Measurements from ENCODE around the gene SPAG7.
"Not testable (repeated sequence)": the region's sequence is repeated elsewhere in the genome, so short reads cannot be mapped to it uniquely, and the experiment has no call there.

SPAG7 gene

DNA sequence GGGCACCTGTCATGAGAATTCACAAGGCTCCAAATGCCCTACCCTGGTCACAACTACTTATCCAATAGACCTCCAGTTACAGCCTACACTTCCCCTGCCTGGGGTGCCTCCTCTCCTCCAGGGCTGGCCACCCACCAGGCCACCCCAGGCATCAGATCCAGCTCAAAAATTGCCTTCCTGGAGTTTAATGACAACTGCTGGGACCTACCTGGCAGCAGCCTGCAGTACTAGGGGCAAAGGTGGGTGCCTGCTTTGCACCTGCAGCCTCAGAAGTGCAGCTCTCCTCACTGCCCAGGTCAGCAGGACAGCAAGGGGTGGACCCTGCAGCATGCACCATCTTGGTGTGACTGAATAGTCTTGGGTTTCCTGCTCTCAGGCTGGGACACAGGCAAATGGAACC lies 32.0 kb downstream of the SPAG7 start:
- DNase-seq = no peak

DNA sequence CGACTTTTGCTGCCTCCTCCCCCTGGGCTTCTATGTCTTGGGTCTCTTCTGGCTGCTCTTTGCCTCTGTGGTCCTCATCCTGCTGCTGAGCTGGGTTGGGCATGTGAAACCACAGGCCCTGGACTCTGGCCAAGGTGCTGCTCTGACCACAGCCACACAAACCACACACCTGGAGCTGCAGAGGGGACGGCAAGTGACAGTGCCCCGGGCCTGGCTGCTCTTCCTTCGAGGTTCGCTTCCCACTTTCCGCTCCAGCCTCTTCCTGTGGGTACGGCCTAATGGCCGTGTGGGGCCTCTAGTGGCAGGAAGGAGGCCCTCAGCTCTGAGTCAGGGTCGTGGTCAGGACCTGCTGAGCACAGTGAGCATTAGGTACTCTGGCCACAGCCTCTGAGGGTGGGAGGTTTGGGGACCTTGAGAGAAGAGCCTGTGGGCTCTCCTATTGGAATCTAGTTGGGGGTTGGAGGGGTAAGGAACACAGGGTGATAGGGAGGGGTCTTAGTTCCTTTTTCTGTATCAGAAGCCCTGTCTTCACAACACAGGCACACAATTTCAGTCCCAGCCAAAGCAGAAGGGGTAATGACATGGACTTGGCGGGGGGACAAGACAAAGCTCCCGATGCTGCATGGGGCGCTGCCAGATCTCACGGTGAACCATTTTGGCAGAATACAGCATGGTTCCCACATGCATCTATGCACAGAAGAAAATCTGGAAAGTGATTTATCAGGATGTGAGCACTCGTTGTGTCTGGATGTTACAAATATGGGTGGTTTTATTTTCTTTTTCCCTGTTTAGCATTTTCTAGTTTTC lies 33.2 kb downstream of the SPAG7 start:
- DNase-seq = peak; percentile 33 to 38

DNA sequence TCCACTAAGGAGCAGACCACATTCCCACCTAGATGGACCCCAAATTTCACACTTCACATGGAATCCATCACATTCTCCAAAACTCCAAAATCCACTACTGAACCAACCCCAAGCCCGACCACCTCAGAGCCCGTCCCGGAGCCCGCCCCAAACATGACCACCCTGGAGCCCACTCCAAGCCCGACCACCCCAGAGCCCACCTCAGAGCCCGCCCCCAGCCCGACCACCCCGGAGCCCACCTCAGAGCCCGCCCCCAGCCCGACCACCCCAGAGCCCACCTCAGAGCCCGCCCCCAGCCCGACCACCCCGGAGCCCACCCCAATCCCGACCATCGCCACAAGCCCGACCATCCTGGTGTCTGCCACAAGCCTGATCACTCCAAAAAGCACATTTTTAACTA lies 34.0 kb downstream of the SPAG7 start:
- DNase-seq = no peak

DNA sequence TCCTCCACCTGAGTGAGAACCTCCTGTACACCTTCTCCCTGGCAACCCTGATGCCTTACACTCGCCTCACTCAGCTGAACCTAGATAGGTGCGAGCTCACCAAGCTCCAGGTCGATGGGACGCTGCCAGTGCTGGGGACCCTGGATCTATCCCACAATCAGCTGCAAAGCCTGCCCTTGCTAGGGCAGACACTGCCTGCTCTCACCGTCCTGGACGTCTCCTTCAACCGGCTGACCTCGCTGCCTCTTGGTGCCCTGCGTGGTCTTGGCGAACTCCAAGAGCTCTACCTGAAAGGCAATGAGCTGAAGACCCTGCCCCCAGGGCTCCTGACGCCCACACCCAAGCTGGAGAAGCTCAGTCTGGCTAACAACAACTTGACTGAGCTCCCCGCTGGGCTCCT lies 34.9 kb downstream of the SPAG7 start:
- no peak for DNase-seq

DNA sequence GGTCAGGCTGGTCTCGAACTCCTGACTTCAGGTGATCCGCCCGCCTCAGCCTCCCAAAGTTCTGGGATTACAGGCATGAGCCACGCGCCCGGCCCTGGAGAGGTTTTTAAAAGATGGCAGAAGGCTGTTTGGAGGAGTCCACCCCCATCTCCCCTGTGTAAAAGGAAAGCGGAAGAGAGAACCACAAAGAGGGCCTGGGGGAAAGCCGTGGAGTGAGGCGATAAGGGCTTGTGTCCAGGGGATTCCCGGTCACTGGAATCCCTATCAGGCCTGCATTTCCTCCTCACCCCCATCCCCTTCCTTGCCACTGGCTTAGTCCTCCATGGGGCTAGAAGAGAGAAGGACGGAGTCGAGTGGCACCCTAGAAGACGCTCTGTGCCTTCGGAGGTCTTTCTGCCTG lies 35.7 kb downstream of the SPAG7 start, which contains the start of gene GP1BA:
TSS of gene GP1BA (plus strand) at position 315 of the 400 bp plus-strand sequence. CDS start 328 bp downstream, outside the sequence.
- DNase-seq = no peak

DNA sequence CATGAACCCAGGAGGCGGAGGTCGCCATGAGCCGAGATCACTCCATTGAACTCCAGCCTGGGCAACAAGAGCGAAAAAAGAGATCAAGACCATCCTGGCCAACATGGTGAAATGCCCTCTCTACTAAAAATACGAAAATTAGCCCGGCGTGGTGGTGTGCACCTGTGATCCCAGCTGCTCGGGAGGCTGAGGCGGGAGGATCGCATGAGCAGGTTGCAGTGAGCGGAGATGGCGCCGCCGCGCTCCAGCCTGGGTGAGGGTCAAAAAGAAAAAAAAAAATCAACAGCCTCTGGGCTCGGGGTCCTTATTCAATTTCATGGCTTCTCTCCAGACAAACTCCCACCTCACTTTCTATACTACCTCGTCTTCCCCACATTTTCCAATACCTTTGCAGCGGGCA lies 38.7 kb downstream of the SPAG7 start:
- no peak for DNase-seq

DNA sequence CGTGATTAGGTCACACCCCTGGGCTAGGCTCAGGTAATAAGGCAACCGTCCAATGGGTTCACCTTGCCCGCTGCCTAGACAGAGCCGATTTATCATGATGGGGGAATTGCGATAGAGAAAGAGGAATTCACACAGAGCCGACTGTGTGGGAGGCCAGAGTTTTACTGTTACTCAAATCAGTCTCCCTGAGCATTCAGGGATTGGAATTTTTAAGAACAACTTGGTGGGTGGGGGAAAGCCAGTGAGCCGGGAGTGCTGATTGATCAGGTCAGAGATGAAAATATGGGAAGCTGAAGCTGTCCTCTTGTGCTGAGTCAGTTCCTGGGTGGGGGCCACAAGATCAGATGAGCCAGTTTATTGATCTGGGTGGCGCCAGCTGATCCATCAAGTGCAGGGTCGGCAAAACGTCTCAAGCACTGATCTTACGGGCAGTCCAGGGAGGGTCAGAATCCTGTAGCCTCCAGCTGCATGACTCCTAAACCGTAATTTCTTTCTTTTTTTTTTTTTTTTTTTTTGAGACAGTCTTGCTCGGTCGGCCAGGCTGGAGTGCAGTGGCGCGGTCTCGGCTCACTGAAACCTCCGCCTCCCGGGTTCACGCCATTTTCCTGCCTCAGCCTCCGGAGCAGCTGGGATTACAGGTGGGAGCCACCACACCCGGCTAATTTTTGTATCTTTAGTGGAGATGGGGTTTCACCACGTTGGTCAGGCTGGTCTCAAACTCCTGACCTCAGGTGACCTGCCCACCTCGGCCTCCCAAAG lies 40.9 kb downstream of the SPAG7 start:
- not testable (repeated sequence) for DNase-seq

DNA sequence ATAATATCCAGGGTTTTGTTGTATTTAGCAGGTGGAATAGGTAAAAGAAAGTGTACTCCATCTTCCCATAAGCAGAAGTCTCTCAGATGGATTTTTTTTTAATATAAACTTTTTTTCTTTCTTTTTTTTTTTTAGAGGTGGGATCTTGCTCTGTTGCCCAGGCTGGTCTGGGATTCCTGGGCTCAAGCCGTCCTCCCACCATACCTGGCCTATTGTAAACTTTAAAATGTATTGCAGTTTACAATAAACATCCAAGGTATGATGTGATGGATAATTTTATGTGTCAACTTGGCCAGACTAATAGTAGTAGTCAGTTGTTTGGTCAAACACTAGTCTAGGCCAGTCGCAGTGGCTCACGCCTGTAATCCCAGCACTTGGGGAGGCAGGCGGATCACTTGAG lies 46.3 kb downstream of the SPAG7 start:
- no peak for DNase-seq

DNA sequence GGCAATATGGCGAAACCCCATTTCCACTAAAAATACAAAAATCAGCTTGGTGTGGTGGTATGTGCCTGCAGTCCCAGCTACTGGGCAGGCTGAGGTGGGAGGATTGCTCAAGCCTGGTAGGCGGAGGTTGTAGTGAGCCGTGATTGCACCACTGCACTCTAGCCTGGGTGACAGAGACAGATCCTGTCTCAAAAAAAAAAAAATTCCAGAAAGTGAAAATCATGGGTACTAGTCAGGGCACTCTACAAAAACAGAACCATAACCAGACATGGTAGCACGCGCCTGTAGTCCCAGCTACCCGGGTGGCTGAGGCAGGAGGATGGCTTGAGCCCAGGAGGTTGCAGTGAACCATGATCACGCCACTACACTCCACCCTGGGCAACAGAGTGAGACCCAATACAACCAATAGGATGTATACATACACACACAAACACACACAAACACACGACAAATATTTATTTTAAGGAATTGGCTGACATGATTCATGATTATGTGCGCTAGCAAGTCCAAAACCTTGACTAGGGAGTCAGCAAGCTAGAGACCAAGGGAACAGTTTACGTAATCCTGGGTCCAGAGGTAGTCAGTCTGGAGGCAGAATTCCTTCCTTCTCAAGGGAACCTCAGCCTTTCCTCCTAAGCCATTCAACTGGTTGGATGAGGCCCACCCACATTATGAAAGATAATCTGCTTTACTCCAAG lies 47.1 kb downstream of the SPAG7 start:
- no peak for DNase-seq

DNA sequence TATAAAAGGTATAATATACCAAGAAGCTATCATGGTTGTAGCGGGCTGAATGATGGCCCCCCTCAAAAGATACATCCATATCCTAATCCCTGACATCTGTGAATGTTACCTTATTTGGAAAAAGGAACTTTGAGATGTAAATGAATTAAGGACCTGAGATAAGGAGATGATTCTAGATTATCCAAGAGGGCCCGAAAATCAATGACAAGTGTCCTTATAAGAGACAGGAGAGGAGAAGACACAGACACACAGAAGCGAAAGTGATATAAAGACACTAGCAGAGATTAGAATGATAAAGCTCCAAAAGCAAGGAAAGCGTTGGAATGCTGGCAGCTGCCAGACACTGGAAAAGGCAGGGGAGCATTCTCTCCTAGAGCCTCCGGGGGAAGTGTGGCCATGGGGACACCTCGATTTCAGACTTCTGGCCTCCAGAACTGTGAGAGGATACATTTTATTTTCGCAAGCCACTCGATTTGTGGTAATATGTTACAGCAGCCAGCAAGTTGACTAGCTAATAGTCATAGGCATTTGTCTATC lies 48.0 kb downstream of the SPAG7 start:
- no peak for DNase-seq

DNA sequence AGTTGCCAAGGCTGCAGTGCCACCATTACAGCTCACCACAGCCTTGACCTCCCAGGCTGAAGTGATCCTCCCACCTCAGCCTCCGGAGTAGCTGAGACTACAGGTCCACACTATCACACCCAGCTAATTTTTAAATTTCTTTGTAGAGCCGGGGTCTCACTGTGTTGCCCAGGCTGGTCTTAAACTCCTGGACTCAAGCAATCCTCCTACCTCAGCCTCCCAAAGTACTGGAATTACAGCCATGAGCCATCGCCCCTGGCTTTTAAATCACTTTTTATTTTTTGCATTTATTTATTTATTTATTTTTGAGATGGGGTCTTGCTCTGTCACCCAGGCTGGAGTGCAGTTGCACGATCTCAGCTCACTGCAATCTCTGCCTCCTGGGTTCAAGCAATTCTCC lies 53.1 kb downstream of the SPAG7 start:
- not testable (repeated sequence) for DNase-seq

DNA sequence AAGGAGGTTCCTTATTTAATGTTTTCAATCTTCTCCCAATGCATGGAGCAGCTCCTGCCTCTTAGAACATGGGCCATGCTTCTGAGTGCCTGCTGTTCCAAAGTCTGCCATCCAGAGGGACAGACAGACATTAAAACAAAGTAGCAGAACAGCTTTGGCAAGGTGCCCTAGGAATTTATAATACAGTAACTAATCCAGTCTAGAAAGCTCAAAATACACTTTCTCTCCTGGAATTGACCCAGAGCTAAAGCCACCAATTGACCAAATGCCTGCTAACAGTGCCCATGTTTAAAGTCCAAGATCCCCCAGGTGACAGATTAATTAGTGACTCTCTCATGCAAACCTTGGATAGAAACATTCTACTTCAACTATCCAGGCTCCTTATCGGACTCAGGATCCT lies 53.6 kb downstream of the SPAG7 start:
- DNase-seq = no peak
